GM19043 (cell line): ENCODE measurements around the gene MBNL1.

Source experiments
- ATAC-seq: cut with Tn5 transposase; IDR thresholded peaks from one replicate; pipeline ENCODE4 v1.9.1; 2021; ENCODE audit warnings: low read depth; ENCODE audit not compliant: unreplicated experiment

MBNL1 gene

GRCh38 chr3:152268555-152269055 is at the start of gene MBNL1:
Gene MBNL1 (plus strand): TSS chr3:152268929. CDS start chr3:152300194, 31,265 bp downstream.
- peak; percentile 51 for ATAC-seq

- ATAC-seq = no peak
Observed at GRCh38 chr3:152219216-152219615, 49.5 kb upstream of the MBNL1 start.

GRCh38 chr3:152219769-152220255 is 48.9 kb upstream of the MBNL1 start:
- no peak for ATAC-seq

- no peak for ATAC-seq
Observed at GRCh38 chr3:152222327-152222726, 46.4 kb upstream of the MBNL1 start.

- no peak for ATAC-seq
Observed at GRCh38 chr3:152225201-152225600, 43.5 kb upstream of the MBNL1 start.

- no peak for ATAC-seq
Observed at GRCh38 chr3:152226176-152226575, 42.6 kb upstream of the MBNL1 start.

- no peak for ATAC-seq
Observed at GRCh38 chr3:152227027-152227426, 41.7 kb upstream of the MBNL1 start.

GRCh38 chr3:152229692-152230091 is 39.0 kb upstream of the MBNL1 start:
- ATAC-seq = no peak

GRCh38 chr3:152230370-152230769 is 38.4 kb upstream of the MBNL1 start:
- ATAC-seq = no peak

GRCh38 chr3:152232001-152232400 is 36.7 kb upstream of the MBNL1 start:
- no peak for ATAC-seq

GRCh38 chr3:152232679-152233078 is 36.0 kb upstream of the MBNL1 start:
- ATAC-seq = no peak

- ATAC-seq = no peak
Observed at GRCh38 chr3:152234657-152235375, 33.9 kb upstream of the MBNL1 start.

GRCh38 chr3:152235709-152236298 is 32.9 kb upstream of the MBNL1 start:
- no peak for ATAC-seq

GRCh38 chr3:152236716-152237115 is 32.0 kb upstream of the MBNL1 start:
- no peak for ATAC-seq

GRCh38 chr3:152241142-152242017 is 27.3 kb upstream of the MBNL1 start:
- ATAC-seq = peak; percentile 60

GRCh38 chr3:152243301-152243711 is 25.4 kb upstream of the MBNL1 start:
- peak; percentile 54 for ATAC-seq

- ATAC-seq = no peak
Observed at GRCh38 chr3:152243721-152244516, 24.8 kb upstream of the MBNL1 start.

- ATAC-seq = no peak
Observed at GRCh38 chr3:152244517-152244888, 24.2 kb upstream of the MBNL1 start.

GRCh38 chr3:152245498-152246170 is 23.1 kb upstream of the MBNL1 start:
- ATAC-seq = no peak

- ATAC-seq = no peak
Observed at GRCh38 chr3:152251916-152252315, 16.8 kb upstream of the MBNL1 start.
